H9 (cell line): ENCODE measurements around the gene S100A2. TPM values are rescaled to one million over a fixed set of nuclear protein-coding genes. Genes with fewer than 3 reads are reported as not detected.

Experiments used
- DNase-seq: peaks from one replicate; pipeline ENCODE4 v3.0.0-alpha.2; 2017
- H2AFZ ChIP-seq: one replicate; pipeline ENCODE4 v1.6.1; 2013; ENCODE audit warnings: mild to moderate bottlenecking, low read length, control low read depth, moderate library complexity
- H2AK5ac ChIP-seq: 2 replicates; pipeline ENCODE4 v1.6.1; 2013; ENCODE audit warnings: low read length, control low read depth, mixed read lengths; ENCODE audit not compliant: insufficient read length
- H2BK120ac ChIP-seq: one replicate; pipeline ENCODE4 v1.6.1; 2013; ENCODE audit warnings: low read depth, mild to moderate bottlenecking, low read length, control low read depth, inconsistent platforms; ENCODE audit not compliant: poor library complexity, severe bottlenecking
- H2BK12ac ChIP-seq: 2 replicates; pipeline ENCODE4 v1.6.1; 2013; ENCODE audit warnings: low read length, control low read depth, mixed read lengths, low read depth; ENCODE audit not compliant: insufficient read length
- H2BK15ac ChIP-seq: 2 replicates; pipeline ENCODE4 v1.6.1; 2013; ENCODE audit warnings: low read depth, low read length, control low read depth
- H2BK20ac ChIP-seq: one replicate; pipeline ENCODE4 v1.6.1; 2013; ENCODE audit warnings: low read depth, mild to moderate bottlenecking, low read length, control low read depth, inconsistent platforms; ENCODE audit not compliant: poor library complexity, severe bottlenecking
- H2BK5ac ChIP-seq: 2 replicates; pipeline ENCODE4 v1.6.1; 2013; ENCODE audit warnings: low read length, control low read depth, mixed read lengths; ENCODE audit not compliant: insufficient read length
- H3K14ac ChIP-seq: 2 replicates; pipeline ENCODE4 v1.6.1; 2013; ENCODE audit warnings: low read length, control low read depth; ENCODE audit not compliant: insufficient read depth
- H3K18ac ChIP-seq: 2 replicates; pipeline ENCODE4 v1.6.1; 2013; ENCODE audit warnings: low read depth, mild to moderate bottlenecking, mixed read lengths, low read length, control low read depth; ENCODE audit not compliant: insufficient read length
- H3K23ac ChIP-seq: 2 replicates; pipeline ENCODE4 v1.6.1; 2013; ENCODE audit warnings: low read length, control low read depth, mixed read lengths, low read depth; ENCODE audit not compliant: insufficient read length
- H3K23me2 ChIP-seq: 2 replicates; pipeline ENCODE4 v1.6.1; 2013; ENCODE audit warnings: low read depth, mild to moderate bottlenecking, mixed read lengths, low read length, control low read depth; ENCODE audit not compliant: insufficient read length, poor library complexity, severe bottlenecking
- H3K27ac ChIP-seq: 2 replicates; pipeline ENCODE4 v1.5.1; 2013; ENCODE audit warnings: low read length, control low read depth, mixed read lengths, low read depth; ENCODE audit not compliant: insufficient read length
- H3K27me3 ChIP-seq: 2 replicates; pipeline ENCODE4 v1.6.1; 2013; ENCODE audit warnings: low read length, control low read depth, inconsistent platforms; ENCODE audit not compliant: insufficient read depth
- H3K4ac ChIP-seq: 2 replicates; pipeline ENCODE4 v1.6.1; 2013; ENCODE audit warnings: low read depth, mild to moderate bottlenecking, control low read depth, inconsistent platforms, low read length, moderate library complexity
- H3K4me1 ChIP-seq: 2 replicates; pipeline ENCODE4 v1.6.1; 2013; ENCODE audit warnings: low read length, control low read depth, inconsistent platforms; ENCODE audit not compliant: insufficient read depth
- H3K4me2 ChIP-seq: 2 replicates; pipeline ENCODE4 v1.6.1; 2013; ENCODE audit warnings: low read length, control low read depth, mixed read lengths; ENCODE audit not compliant: insufficient read length, insufficient read depth
- H3K56ac ChIP-seq: 2 replicates; pipeline ENCODE4 v1.6.1; 2013; ENCODE audit warnings: low read depth, mild to moderate bottlenecking, mixed read lengths, low read length, control low read depth; ENCODE audit not compliant: insufficient read length
- H3K79me1 ChIP-seq: 2 replicates; pipeline ENCODE4 v1.6.1; 2013; ENCODE audit warnings: low read depth, mild to moderate bottlenecking, moderate library complexity, low read length, control low read depth, inconsistent platforms; ENCODE audit not compliant: insufficient read depth, poor library complexity, severe bottlenecking
- H3K79me2 ChIP-seq: 2 replicates; pipeline ENCODE4 v1.6.1; 2013; ENCODE audit warnings: low read length, control low read depth, inconsistent platforms; ENCODE audit not compliant: insufficient read depth
- H3K9ac ChIP-seq: 2 replicates; pipeline ENCODE4 v1.6.1; 2013; ENCODE audit warnings: low read length, control low read depth, mixed read lengths; ENCODE audit not compliant: insufficient read length; ENCODE audit errors: extremely low read depth
- H3K9me3 ChIP-seq: one replicate; pipeline ENCODE4 v1.6.1; 2013; ENCODE audit warnings: low read depth, low read length, inconsistent platforms; ENCODE audit not compliant: control insufficient read depth
- H3T11ph ChIP-seq: one replicate; pipeline ENCODE4 v1.6.1; 2013; ENCODE audit warnings: mild to moderate bottlenecking, low read length, control low read depth, inconsistent platforms
- H4K20me1 ChIP-seq: one replicate; pipeline ENCODE4 v1.6.1; 2013; ENCODE audit not compliant: control insufficient read depth, insufficient read length, insufficient read depth
- H4K5ac ChIP-seq: 2 replicates; pipeline ENCODE4 v1.6.1; 2013; ENCODE audit warnings: low read depth, mild to moderate bottlenecking, mixed read lengths, low read length, control low read depth; ENCODE audit not compliant: insufficient read length
- H4K8ac ChIP-seq: replicated peaks from 2 replicates; pipeline ENCODE4 v1.6.1; 2013; ENCODE audit warnings: low read length, control low read depth, mixed read lengths, low read depth; ENCODE audit not compliant: insufficient read length
- H4K91ac ChIP-seq: 2 replicates; pipeline ENCODE4 v1.6.1; 2013; ENCODE audit warnings: low read depth, mild to moderate bottlenecking, moderate library complexity, mixed read lengths, low read length, control low read depth; ENCODE audit not compliant: insufficient read length
- H3K27ac Mint-ChIP-seq, 3 experiments: 2 replicates in 2 of 3; 3 replicates in 1 of 3; pipeline ENCODE4 v1.8.0; 2020 to 2021; ENCODE audit warnings: mixed read lengths in 3 of 3, mild to moderate bottlenecking in 1 of 3, moderate library complexity in 1 of 3
- H3K27me3 Mint-ChIP-seq: 2 replicates; pipeline ENCODE4 v1.8.0; 2021; ENCODE audit warnings: low read depth, mild to moderate bottlenecking, moderate library complexity, mixed read lengths
- H3K36me3 Mint-ChIP-seq, 3 experiments: 2 replicates in 2 of 3; 3 replicates in 1 of 3; pipeline ENCODE4 v1.8.0; 2020 to 2021; ENCODE audit warnings: low read depth in 3 of 3, mixed read lengths in 3 of 3; ENCODE audit not compliant: insufficient read depth in 1 of 3
- H3K4me1 Mint-ChIP-seq, 2 experiments: 2 replicates each; pipeline ENCODE4 v1.8.0; 2020; ENCODE audit warnings: mixed read lengths in 2 of 2
- H3K4me3 Mint-ChIP-seq, 2 experiments: 2 replicates in 1 of 2; 3 replicates in 1 of 2; pipeline ENCODE4 v1.8.0; 2020 to 2021; ENCODE audit warnings: mild to moderate bottlenecking in 2 of 2, mixed read lengths in 2 of 2, moderate library complexity in 1 of 2
- H3K9me3 Mint-ChIP-seq, 2 experiments: 2 replicates in 1 of 2; 3 replicates in 1 of 2; pipeline ENCODE4 v1.8.0; 2020; ENCODE audit warnings: mild to moderate bottlenecking in 2 of 2, mixed read lengths in 2 of 2, moderate library complexity in 1 of 2
- WGBS: extraction: QIAGEN DNeasy Blood & Tissue Kit; methylation state at CpG from one replicate; pipeline ENCODE4 v1.1.7; 2013; ENCODE audit warnings: missing lambda C conversion rate, low lambda C conversion rate, mixed read lengths; ENCODE audit not compliant: insufficient read length; ENCODE audit errors: extremely low coverage; 5-methylcytosine and 5-hydroxymethylcytosine counted together
- total RNA-seq: library from RNA; stranded (reverse); gene quantifications from 2 replicates; pipeline ENCODE4 v1.2.1, GENCODE V29; 2021
- TF ChIP-seq, protein P1 (sequence below): fragments of 200-600 bp; sonication (generic); conservative IDR thresholded peaks from 3 replicates; pipeline ENCODE4 v1.8.0; 2021; ENCODE audit warnings: antibody characterized with exemption, mild to moderate bottlenecking

Gene S100A2
- total RNA-seq, 1 experiment from 2014 or later, result 0.57 TPM

DNA sequence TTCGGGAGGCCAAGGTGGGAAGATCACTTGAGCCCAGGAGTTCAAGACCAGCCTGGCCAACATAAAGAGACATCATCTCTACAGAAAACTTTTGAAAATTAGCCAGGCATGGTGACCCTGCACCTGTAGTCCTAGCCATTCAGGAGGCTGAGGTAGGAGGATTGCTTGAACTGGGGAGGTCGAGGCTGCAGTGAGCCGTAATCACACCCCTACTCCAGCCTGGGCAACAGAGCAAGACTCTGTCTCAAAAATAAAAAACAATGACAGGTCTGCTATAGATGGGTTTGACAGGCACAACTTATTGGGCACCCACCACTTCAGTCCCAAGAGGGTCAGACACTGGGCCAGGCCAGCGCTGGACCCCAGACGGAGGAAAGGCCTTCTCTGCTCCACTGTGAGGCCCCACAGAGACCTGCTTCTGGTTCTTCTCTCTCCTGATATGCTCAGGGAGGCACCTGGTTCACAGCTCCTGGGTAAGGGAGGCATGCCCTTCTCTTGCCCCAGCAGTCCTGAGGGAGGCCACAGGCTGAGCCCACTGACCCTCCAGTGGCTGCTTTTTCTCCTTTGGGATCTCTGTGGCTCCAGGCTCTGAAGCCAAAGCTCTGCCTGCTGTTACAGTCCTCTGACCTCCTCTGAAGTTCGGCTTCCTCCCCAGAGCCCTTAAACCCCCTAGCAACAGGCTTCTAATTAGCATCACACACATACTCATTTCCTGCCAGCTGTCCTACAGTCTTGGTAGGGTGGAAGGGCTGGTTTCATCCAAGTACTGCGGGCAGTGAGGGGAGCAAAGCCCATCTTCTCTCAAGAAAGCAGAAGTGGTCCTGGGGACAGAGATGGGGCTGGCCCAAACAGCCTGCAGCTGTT lies 32.9 kb upstream of the S100A2 start:
- peak overlapping the region; percentile 69 for H2BK120ac ChIP-seq
- Mint-ChIP-seq H3K4me3 (peak overlapping the region in 1 of 2 experiments; percentile 61; a peak in 3 of 5 replicates), H3K9me3 (no peaks in the 10 kb centered on the region), H3K27me3 (no peaks in the 10 kb centered on the region; the same call in none of the 2 replicates), H3K4me1 (peaks cover 19% of the 10 kb centered on the region in 2 experiments), H3K27ac (peak overlapping the region; percentile 83 to 89 (median 86); a peak in 6 of 7 replicates), H3K36me3 (no peaks in the 10 kb centered on the region)
- no peaks in the 10 kb centered on the region for H3K79me2 ChIP-seq
- DNase-seq, result peak; percentile 87
- peak overlapping the region; percentile 28 for H2BK12ac ChIP-seq
- H4K8ac ChIP-seq, result no peak overlapping the region
- TF ChIP-seq, protein P1, sequence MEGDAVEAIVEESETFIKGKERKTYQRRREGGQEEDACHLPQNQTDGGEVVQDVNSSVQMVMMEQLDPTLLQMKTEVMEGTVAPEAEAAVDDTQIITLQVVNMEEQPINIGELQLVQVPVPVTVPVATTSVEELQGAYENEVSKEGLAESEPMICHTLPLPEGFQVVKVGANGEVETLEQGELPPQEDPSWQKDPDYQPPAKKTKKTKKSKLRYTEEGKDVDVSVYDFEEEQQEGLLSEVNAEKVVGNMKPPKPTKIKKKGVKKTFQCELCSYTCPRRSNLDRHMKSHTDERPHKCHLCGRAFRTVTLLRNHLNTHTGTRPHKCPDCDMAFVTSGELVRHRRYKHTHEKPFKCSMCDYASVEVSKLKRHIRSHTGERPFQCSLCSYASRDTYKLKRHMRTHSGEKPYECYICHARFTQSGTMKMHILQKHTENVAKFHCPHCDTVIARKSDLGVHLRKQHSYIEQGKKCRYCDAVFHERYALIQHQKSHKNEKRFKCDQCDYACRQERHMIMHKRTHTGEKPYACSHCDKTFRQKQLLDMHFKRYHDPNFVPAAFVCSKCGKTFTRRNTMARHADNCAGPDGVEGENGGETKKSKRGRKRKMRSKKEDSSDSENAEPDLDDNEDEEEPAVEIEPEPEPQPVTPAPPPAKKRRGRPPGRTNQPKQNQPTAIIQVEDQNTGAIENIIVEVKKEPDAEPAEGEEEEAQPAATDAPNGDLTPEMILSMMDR, result no peak
- H2BK20ac ChIP-seq, result no peak overlapping the region
- H3K4me2 ChIP-seq, result peak overlapping the region; percentile 20
- WGBS, result no CpG with 5 or more reads among the region's 7 CpGs
- H3K9ac ChIP-seq, result no peak overlapping the region
- H3K23ac ChIP-seq, result no peak overlapping the region
- no peaks in the 10 kb centered on the region for H4K20me1 ChIP-seq
- no peak overlapping the region for H2AK5ac ChIP-seq
- H3K14ac ChIP-seq, result peak overlapping the region; percentile 92
- no peak overlapping the region for H2BK5ac ChIP-seq
- no peak overlapping the region for H4K5ac ChIP-seq
- no peak overlapping the region for H3T11ph ChIP-seq
- H3K4me1 ChIP-seq, result peaks cover 7% of the 10 kb centered on the region; the same call in 1 of the 2 replicates
- H3K27me3 ChIP-seq, result no peaks in the 10 kb centered on the region
- peak overlapping the region; percentile 29 for H3K27ac ChIP-seq
- H3K9me3 ChIP-seq, result no peaks in the 10 kb centered on the region
- H3K18ac ChIP-seq, result peak overlapping the region; percentile 85
- H3K23me2 ChIP-seq, result no peaks in the 10 kb centered on the region
- H4K91ac ChIP-seq, result no peak overlapping the region
- peak overlapping the region; percentile 89; the same call in 1 of the 2 replicates for H3K4ac ChIP-seq
- H2AFZ ChIP-seq, result no peak overlapping the region
- no peaks in the 10 kb centered on the region for H3K79me1 ChIP-seq
- no peak overlapping the region for H3K56ac ChIP-seq
- H2BK15ac ChIP-seq, result no peak overlapping the region
